ENCODE measurements around the gene CSNK1A1L.

The CSNK1A1L gene

DNA sequence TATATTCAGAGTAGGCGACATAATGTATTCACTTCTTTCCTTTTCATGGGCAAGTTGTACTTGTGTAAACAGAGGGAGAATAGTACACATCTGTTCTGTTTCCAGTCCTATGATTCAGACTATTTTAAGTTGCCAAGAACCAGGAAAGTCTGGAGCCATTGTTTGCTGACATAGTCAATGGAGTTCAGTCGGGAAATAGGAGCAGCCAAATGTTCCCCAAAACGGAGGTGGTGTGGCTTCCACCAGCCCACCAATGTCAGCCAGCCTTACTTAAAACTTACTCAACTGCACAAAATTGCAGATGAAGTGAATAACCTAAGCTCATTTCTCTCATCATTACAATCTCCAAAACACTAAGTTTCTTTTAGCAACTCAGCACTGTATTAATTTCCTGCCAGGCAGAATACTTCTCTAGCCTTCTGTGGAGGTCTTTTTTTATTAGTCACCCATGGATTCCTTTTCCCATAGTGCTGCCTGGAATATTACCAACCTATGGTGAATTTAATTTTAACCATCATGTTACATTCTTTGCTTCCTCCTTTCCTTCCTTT, 22.3 kb upstream of the CSNK1A1L start:
- DNase-seq, result no peak
- TF ChIP-seq POLR2A (IDR thresholded peaks at IDR 0.05; ENCODE audit: low read length) (no peak), GATA1 (IDR thresholded peaks at IDR 0.05; ENCODE audit: low read depth, low read length) (no peak)

GRCh38 chr13:37123337-37123736, 17.9 kb upstream of the CSNK1A1L start:
- TF ChIP-seq POLR2A (IDR thresholded peaks at IDR 0.05; ENCODE audit: low read length), result no peak
- no peak for TF ChIP-seq GATA1 (IDR thresholded peaks at IDR 0.05; ENCODE audit: low read depth, low read length)
- DNase-seq, result no peak

- TF ChIP-seq POLR2A (IDR thresholded peaks at IDR 0.05; ENCODE audit: low read length) (peak; percentile 24), GATA1 (IDR thresholded peaks at IDR 0.05; ENCODE audit: low read depth, low read length) (no peak)
- peak; percentile 5 to 47 for DNase-seq
Measured at GRCh38 chr13:37118016-37118415, 12.6 kb upstream of the CSNK1A1L start.

- TF ChIP-seq GATA1 (IDR thresholded peaks at IDR 0.05; ENCODE audit: low read depth, low read length), result no peak
- no peak for TF ChIP-seq POLR2A (IDR thresholded peaks at IDR 0.05; ENCODE audit: low read length)
- no peak for DNase-seq
Measured at GRCh38 chr13:37114250-37114649, 8.8 kb upstream of the CSNK1A1L start.

GRCh38 chr13:37113534-37113933, 8.1 kb upstream of the CSNK1A1L start:
- DNase-seq, result no peak
- TF ChIP-seq GATA1 (IDR thresholded peaks at IDR 0.05; ENCODE audit: low read depth, low read length) (no peak), POLR2A (IDR thresholded peaks at IDR 0.05; ENCODE audit: low read length) (no peak)

DNA sequence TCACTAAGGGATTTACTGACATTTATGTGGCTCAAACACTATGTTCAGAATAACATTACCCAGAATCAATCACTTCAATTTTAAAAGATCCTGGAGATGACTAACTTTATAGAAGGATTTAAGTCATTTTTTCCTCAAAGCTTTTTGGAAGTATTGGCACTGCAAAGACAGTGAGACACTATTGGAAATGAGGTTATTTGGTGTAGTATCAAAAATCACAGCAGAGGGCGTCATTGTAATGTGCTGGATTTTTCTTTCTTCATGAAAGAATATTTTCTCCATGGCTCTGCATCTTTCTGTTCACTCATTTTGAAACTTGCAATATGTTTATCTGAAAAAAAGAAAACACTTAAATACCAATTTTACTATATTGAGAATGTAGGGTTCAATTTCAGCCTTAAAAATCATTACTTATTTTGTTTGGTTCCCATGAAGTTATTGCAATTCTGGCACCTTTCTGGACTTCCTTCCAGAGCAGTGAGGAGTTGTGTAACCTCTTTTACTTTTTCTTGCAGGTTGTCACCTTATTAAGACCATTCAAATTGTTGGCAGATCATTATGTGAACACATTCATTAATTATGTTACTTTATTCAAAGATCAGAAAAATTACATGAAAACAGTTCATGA, 3.7 kb upstream of the CSNK1A1L start:
- DNase-seq, result peak; percentile 14 to 30
- no peak for TF ChIP-seq GATA1 (IDR thresholded peaks at IDR 0.05; ENCODE audit: low read depth, low read length)
- no peak for TF ChIP-seq POLR2A (IDR thresholded peaks at IDR 0.05; ENCODE audit: low read length)

- TF ChIP-seq GATA1 (IDR thresholded peaks at IDR 0.05; ENCODE audit: low read depth, low read length) (no peak), POLR2A (IDR thresholded peaks at IDR 0.05; ENCODE audit: low read length) (no peak)
- no peak for DNase-seq
Measured at GRCh38 chr13:37107868-37108267, 2.4 kb upstream of the CSNK1A1L start.

DNA sequence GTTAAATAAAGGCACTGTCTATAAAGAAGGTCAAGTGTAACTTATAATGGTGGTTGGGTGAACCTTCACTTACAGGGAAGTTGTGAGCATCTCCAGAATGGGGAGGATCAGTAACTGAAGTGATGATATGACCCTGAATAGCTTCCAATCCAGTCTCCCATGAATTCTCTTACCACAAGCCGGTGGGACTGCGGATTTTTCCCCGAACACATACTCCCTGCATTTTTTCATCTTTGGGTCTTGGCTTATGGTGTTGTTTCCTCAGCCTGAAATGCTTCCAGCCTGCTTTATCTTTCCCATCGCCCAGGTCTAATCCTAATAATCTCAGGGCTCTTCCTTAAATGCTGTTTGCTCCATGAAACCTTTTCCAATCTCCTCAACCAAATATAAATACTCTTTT, 2.0 kb upstream of the CSNK1A1L start:
- TF ChIP-seq POLR2A (IDR thresholded peaks at IDR 0.05; ENCODE audit: low read length), result no peak
- DNase-seq, result no peak

DNA sequence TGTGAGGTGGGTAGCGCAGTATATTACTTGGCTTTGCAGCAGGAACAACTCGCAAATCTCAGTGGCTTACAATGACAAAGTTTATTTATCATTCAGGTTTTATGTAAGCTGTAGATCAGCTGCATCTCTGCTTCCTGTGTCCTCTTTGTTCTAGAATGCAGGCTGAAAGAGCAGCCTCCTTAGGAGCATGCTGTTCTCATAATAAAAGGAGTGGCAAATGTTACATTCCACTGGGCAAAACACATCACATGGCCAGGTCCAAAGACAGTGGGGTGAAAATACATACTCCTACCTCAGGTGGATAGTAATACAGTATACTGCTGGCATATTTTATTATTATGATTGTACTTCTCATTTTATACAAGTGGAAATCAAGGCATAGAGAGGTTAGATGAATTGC, 1.2 kb upstream of the CSNK1A1L start:
- DNase-seq, result no peak
- TF ChIP-seq POLR2A (IDR thresholded peaks at IDR 0.05; ENCODE audit: low read length) (no peak), GATA1 (IDR thresholded peaks at IDR 0.05; ENCODE audit: low read depth, low read length) (no peak)

- TF ChIP-seq POLR2A (IDR thresholded peaks at IDR 0.05; ENCODE audit: low read length) (no peak), GATA1 (IDR thresholded peaks at IDR 0.05; ENCODE audit: low read depth, low read length) (no peak)
- DNase-seq, result no peak
Measured at GRCh38 chr13:37102896-37103295, 2.6 kb downstream of the CSNK1A1L start.

GRCh38 chr13:37101201-37101600, 4.3 kb downstream of the CSNK1A1L start:
- no peak for DNase-seq
- no peak for TF ChIP-seq POLR2A (IDR thresholded peaks at IDR 0.05; ENCODE audit: low read length)
- no peak for TF ChIP-seq GATA1 (IDR thresholded peaks at IDR 0.05; ENCODE audit: low read depth, low read length)

DNA sequence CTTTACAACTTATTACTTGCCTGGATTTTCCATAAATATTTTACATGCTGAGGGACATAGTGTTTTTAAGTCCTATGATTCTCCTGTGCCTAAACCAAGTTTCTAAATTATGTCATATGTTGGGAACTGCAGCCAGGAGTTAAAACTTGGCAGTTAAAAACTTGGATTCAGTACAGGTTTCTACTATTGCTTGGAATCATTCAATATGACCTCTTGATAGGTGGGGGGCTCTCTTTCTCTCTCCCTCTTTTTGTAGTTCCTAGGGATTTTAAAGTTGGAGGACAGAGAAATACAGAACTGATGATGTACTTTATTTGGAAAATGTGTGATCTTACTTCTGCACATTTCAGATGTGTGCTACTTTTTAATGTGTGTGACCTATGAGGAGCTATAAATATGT, 4.7 kb downstream of the CSNK1A1L start:
- no peak for TF ChIP-seq GATA1 (IDR thresholded peaks at IDR 0.05; ENCODE audit: low read depth, low read length)
- TF ChIP-seq POLR2A (IDR thresholded peaks at IDR 0.05; ENCODE audit: low read length), result no peak

DNA sequence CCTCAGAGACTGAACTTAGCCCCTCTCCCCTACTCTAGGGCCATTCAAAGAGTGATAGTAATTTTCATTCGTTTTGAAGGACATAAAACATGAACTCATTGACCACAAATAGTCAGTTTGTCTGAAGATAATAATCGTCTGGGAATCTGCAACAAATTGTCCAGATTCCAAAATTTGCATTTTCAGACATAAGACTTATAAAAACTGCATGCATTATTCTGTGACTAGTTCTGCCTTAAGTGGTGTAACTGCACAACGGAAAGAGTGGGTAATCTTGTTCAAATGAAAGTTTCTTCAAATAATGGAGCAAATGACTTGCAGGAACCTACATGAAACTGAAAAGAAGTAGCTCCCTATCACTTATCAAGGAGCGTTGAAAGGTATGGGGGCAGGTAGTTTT, 8.4 kb downstream of the CSNK1A1L start:
- no peak for TF ChIP-seq GATA1 (IDR thresholded peaks at IDR 0.05; ENCODE audit: low read depth, low read length)
- TF ChIP-seq POLR2A (IDR thresholded peaks at IDR 0.05; ENCODE audit: low read length), result no peak
- DNase-seq, result no peak

More for the DNA sequence above, 4.7 kb downstream of the CSNK1A1L start:
- no peak for DNase-seq

- DNase-seq, result no peak
- TF ChIP-seq GATA1 (IDR thresholded peaks at IDR 0.05; ENCODE audit: low read depth, low read length) (no peak), POLR2A (IDR thresholded peaks at IDR 0.05; ENCODE audit: low read length) (no peak)
Measured at GRCh38 chr13:37094840-37095239, 10.6 kb downstream of the CSNK1A1L start.

- TF ChIP-seq GATA1 (IDR thresholded peaks at IDR 0.05; ENCODE audit: low read depth, low read length), result no peak
- TF ChIP-seq POLR2A (IDR thresholded peaks at IDR 0.05; ENCODE audit: low read length), result no peak
- DNase-seq, result no peak
Measured at GRCh38 chr13:37094099-37094498, 11.4 kb downstream of the CSNK1A1L start.
